PC-3 (cell line): ENCODE data around the gene CAPRIN2. TPM values are rescaled to one million over a fixed set of nuclear protein-coding genes. Genes with fewer than 3 reads are reported as not detected.

Source experiments
- ATAC-seq: fragments of 200-7000 bp; cut with Tn5 transposase; 2 replicates; pipeline ENCODE4 v1.9.1; 2020; ENCODE audit warnings: mild to moderate bottlenecking, moderate library complexity
- Bru-seq: library from RNA; stranded (reverse); fragments of 400-500 nt; gene quantifications from one replicate; lab custom pipeline; 2021; lab: Mats Ljungman, UMichigan
- BruChase-seq, 2 experiments: library from RNA; stranded (reverse); fragments of 400-500 nt; gene quantifications; one replicate each; lab custom pipeline; 2021; lab: Mats Ljungman, UMichigan
- BruUV-seq: library from RNA; stranded (reverse); fragments of 400-500 nt; replicated peaks from 2 replicates; lab custom pipeline; 2021; lab: Mats Ljungman, UMichigan
- CTCF ChIA-PET: fragments of 300-600 bp; sonication (Branson Sonifier 250); formaldehyde crosslinking; loops from one replicate; lab custom pipeline; 2022; ENCODE audit warnings: antibody characterized with exemption; lab: Charles Lee
- POLR2A ChIA-PET: fragments of 300-600 bp; sonication (Branson Sonifier 250); formaldehyde crosslinking; loops from one replicate; lab custom pipeline; 2022; ENCODE audit warnings: antibody characterized with exemption; ENCODE audit not compliant: unreplicated experiment; lab: Charles Lee
- DNase-seq: peaks from one replicate; pipeline ENCODE4 v3.0.0-alpha.2; 2015
- H2AFZ ChIP-seq: fragments of 300-600 bp; sonication (generic); 2 replicates; pipeline ENCODE4 v1.6.0; 2016; ENCODE audit warnings: antibody characterized with exemption, low read length
- H3F3A ChIP-seq: fragments of 300-600 bp; sonication (generic); one replicate; pipeline ENCODE4 v1.6.0; 2017; ENCODE audit warnings: antibody characterized with exemption, low read length, control low read depth, mild to moderate bottlenecking; ENCODE audit not compliant: unreplicated experiment
- H3K27ac ChIP-seq: fragments of 300-600 bp; sonication (generic); 2 replicates; pipeline ENCODE4 v1.5.1; 2016; ENCODE audit warnings: mild to moderate bottlenecking, low read length
- H3K27me3 ChIP-seq: fragments of 300-600 bp; sonication (generic); 2 replicates; pipeline ENCODE4 v1.6.1; 2016; ENCODE audit warnings: low read length, mixed read lengths
- H3K36me3 ChIP-seq: fragments of 300-600 bp; sonication (generic); 2 replicates; pipeline ENCODE4 v1.6.1; 2016; ENCODE audit warnings: low read depth, mixed run types, low read length, mixed read lengths
- H3K4me1 ChIP-seq: fragments of 300-600 bp; sonication (generic); 2 replicates; pipeline ENCODE4 v1.5.1; 2016; ENCODE audit warnings: low read length; ENCODE audit not compliant: insufficient read depth
- H3K4me2 ChIP-seq: fragments of 300-600 bp; sonication (generic); 2 replicates; pipeline ENCODE4 v1.6.0; 2016; ENCODE audit warnings: low read length
- H3K4me3 ChIP-seq: fragments of 300-600 bp; sonication (generic); 2 replicates; pipeline ENCODE4 v1.5.1; 2016; ENCODE audit warnings: mild to moderate bottlenecking, low read length, mixed read lengths
- H3K79me2 ChIP-seq: fragments of 300-600 bp; sonication (generic); 2 replicates; pipeline ENCODE4 v1.6.1; 2017; ENCODE audit warnings: low read length, mixed read lengths
- H3K9ac ChIP-seq: fragments of 300-600 bp; sonication (generic); 2 replicates; pipeline ENCODE4 v1.6.0; 2016; ENCODE audit warnings: mild to moderate bottlenecking, low read length
- H3K9me2 ChIP-seq: fragments of 300-600 bp; sonication (generic); replicated peaks from 2 replicates; pipeline ENCODE4 v1.6.1; 2016; ENCODE audit warnings: mixed run types, low read length, mixed read lengths
- H3K9me3 ChIP-seq: fragments of 300-600 bp; sonication (generic); 2 replicates; pipeline ENCODE4 v1.6.1; 2016; ENCODE audit warnings: low read length, mixed read lengths
- H4K20me1 ChIP-seq: fragments of 300-600 bp; sonication (generic); 2 replicates; pipeline ENCODE4 v1.6.1; 2016; ENCODE audit warnings: low read length, mixed read lengths
- CTCF ChIP-seq: fragments of 300-600 bp; sonication (generic); conservative IDR thresholded peaks from 2 replicates; pipeline ENCODE4 v1.5.1; 2017; ENCODE audit warnings: antibody characterized with exemption, low read depth, mild to moderate bottlenecking, low read length
- EZH2 ChIP-seq: fragments of 300-600 bp; sonication (generic); IDR thresholded peaks from one replicate; pipeline ENCODE4 v1.6.1; 2017; ENCODE audit warnings: antibody characterized with exemption, mild to moderate bottlenecking, low read length; ENCODE audit not compliant: unreplicated experiment
- EZH2phosphoT487 ChIP-seq: fragments of 300-600 bp; sonication (generic); IDR thresholded peaks from 2 replicates; pipeline ENCODE4 v1.6.1; 2018; ENCODE audit warnings: mild to moderate bottlenecking, antibody characterized with exemption, low read length, borderline replicate concordance
- intact Hi-C: fragments of 100-400 bp; cut with micrococcal nuclease; formaldehyde crosslinking; loops from 2 replicates; pipeline ENCODE4 v1.9.0; 2023
- long read RNA-seq: library from polyadenylated mRNA; unstranded; transcript quantifications from one replicate; pipeline ENCODE4 v2.0.0, GENCODE V29; 2021; ENCODE audit not compliant: unreplicated experiment
- total RNA-seq: library from RNA; depleted of rRNA; stranded (reverse); fragments of >200 nt; gene quantifications from 2 replicates; pipeline ENCODE4 v1.2.3, GENCODE V29; 2014; rRNA removed

The CAPRIN2 gene
- 23.1 and 33.6 TPM in 2 replicates for total RNA-seq
- percentile 95 among the genes with signal in this experiment for Bru-seq, nascent RNA
- BruChase-seq, experiment 1, labeled RNA remaining after a 6-hour chase, result percentile 89 among the genes with signal in this experiment
- percentile 94 among the genes with signal in this experiment for BruChase-seq, experiment 2, labeled RNA remaining after a 2-hour chase
- long read RNA-seq, full-length matches to known transcripts, result 1 of 71 reads
- long read RNA-seq, partial matches to known transcripts, result 17 of 71 reads
- long read RNA-seq, other reads (novel, unspliced or antisense), result 53 of 71 reads

GRCh38 chr12:30754750-30755394, at the start of gene CAPRIN2:
CAPRIN2 (minus strand) TSS chr12:30754951; CDS start chr12:30753520, 1,431 bp downstream.
- H3K36me3 ChIP-seq, result peaks cover 2% of the 10 kb centered on the region; the same call in 1 of the 2 replicates
- no peaks in the 10 kb centered on the region for H4K20me1 ChIP-seq
- intact Hi-C loops, result loop anchor here (1.0 kb wide), 2 partner anchors 40 to 52 kb away; no protein-coding TSS in a partner anchor
- peak within 1 kb of the TSS; percentile 53 for H3K27ac ChIP-seq
- CTCF ChIA-PET, result interaction anchor here (0.6 to 1.4 kb wide), 3 partner anchors 30 to 41 kb away, joined by 3 to 7 read pairs (median 6); no protein-coding TSS in a partner anchor
- H3F3A ChIP-seq, result no peaks in the 10 kb centered on the region
- TF ChIP-seq EZH2, result no peak
- TF ChIP-seq EZH2phosphoT487, result peak; percentile 61; the same call in 1 of the 2 replicates
- TF ChIP-seq CTCF, result peak; percentile 39
- H3K9me3 ChIP-seq, result no peaks in the 10 kb centered on the region
- H3K4me2 ChIP-seq, result peak within 1 kb of the TSS; percentile 96
- peak within 1 kb of the TSS; percentile 93 for H2AFZ ChIP-seq
- H3K9ac ChIP-seq, result peak within 1 kb of the TSS; percentile 62
- POLR2A ChIA-PET, result interaction anchor here (0.5 to 1.8 kb wide), 6 partner anchors 38 to 508 kb away, joined by 3 to 15 read pairs (median 8); no protein-coding TSS in a partner anchor
- no TSS peak for BruUV-seq
- ATAC-seq (peak; percentile 87), DNase-seq (peak; percentile 91)
- H3K79me2 ChIP-seq, result peaks cover 52% of the 10 kb centered on the region
- peak within 1 kb of the TSS; percentile 92 for H3K4me3 ChIP-seq
- no peaks in the 10 kb centered on the region for H3K27me3 ChIP-seq
- H3K4me1 ChIP-seq, result peaks cover 38% of the 10 kb centered on the region
- no peaks in the 10 kb centered on the region for H3K9me2 ChIP-seq

- no peak overlapping the region for H3K9ac ChIP-seq
- BruUV-seq, result no TSS peak
- TF ChIP-seq EZH2 (no peak), CTCF (0 out of 2 replicates have a peak, but pooled peaks have one; percentile 21), EZH2phosphoT487 (no peak)
- no peaks in the 10 kb centered on the region for H3K27me3 ChIP-seq
- intact Hi-C loops, result no loop called here
- H3K36me3 ChIP-seq, result peaks cover 21% of the 10 kb centered on the region
- no peak overlapping the region for H2AFZ ChIP-seq
- no peaks in the 10 kb centered on the region for H3K9me3 ChIP-seq
- ChIA-PET CTCF (no interaction called here), POLR2A (no interaction called here)
- H3F3A ChIP-seq, result no peaks in the 10 kb centered on the region
- H3K4me1 ChIP-seq, result peaks cover 38% of the 10 kb centered on the region
- peak overlapping the region; percentile 80; the same call in 1 of the 2 replicates for H3K4me3 ChIP-seq
- H3K27ac ChIP-seq, result no peak overlapping the region
- peaks cover 21% of the 10 kb centered on the region for H3K79me2 ChIP-seq
- no peak for DNase-seq
- no peaks in the 10 kb centered on the region for H4K20me1 ChIP-seq
- peak overlapping the region; percentile 93; the same call in 1 of the 2 replicates for H3K4me2 ChIP-seq
- ATAC-seq, result no peak
- H3K9me2 ChIP-seq, result no peaks in the 10 kb centered on the region
These were observed 42.9 kb upstream of the CAPRIN2 start for GRCh38 chr12:30797689-30798088.
